IMR-90 (cell line): ENCODE measurements around the gene RERGL.

Source experiments
- BHLHE40 ChIP-seq: fragments of 150-350 bp; IDR thresholded peaks from 2 replicates; pipeline ENCODE4 v1.6.1; 2016; ENCODE audit warnings: mild to moderate bottlenecking, low read depth, low read length
- NFE2L2 ChIP-seq: fragments of 150-350 bp; IDR thresholded peaks from 2 replicates; pipeline ENCODE4 v1.6.1; 2016; ENCODE audit warnings: low read depth, mild to moderate bottlenecking, low read length
- POLR2A ChIP-seq: IDR thresholded peaks from 2 replicates; pipeline ENCODE4 v1.6.1; 2012; ENCODE audit warnings: mild to moderate bottlenecking, low read depth, low read length
- RAD21 ChIP-seq: IDR thresholded peaks from 2 replicates; pipeline ENCODE4 v1.6.1; 2012; ENCODE audit warnings: low read length, improper control_type of control experiment
- RFX5 ChIP-seq: IDR thresholded peaks from 2 replicates; pipeline ENCODE4 v1.8.0; 2012; ENCODE audit warnings: low read depth, mild to moderate bottlenecking, low read length, moderate library complexity
- SMC3 ChIP-seq: fragments of 150-350 bp; IDR thresholded peaks from 2 replicates; pipeline ENCODE4 v1.6.1; 2016; ENCODE audit warnings: low read depth, mild to moderate bottlenecking, antibody characterized with exemption, low read length, moderate library complexity
- TF ChIP-seq, protein P1 (sequence below): conservative IDR thresholded peaks from 2 replicates; pipeline ENCODE4 v1.5.1; 2012; ENCODE audit warnings: mild to moderate bottlenecking, low read depth, low read length, improper control_type of control experiment
- TF ChIP-seq, protein P2 (sequence below): fragments of 150-350 bp; IDR thresholded peaks from 2 replicates; pipeline ENCODE4 v1.6.1; 2016; ENCODE audit warnings: low read depth, mild to moderate bottlenecking, low read length, moderate library complexity, borderline replicate concordance
- TF ChIP-seq, protein P3 (sequence below): fragments of 150-350 bp; IDR thresholded peaks from 2 replicates; pipeline ENCODE4 v1.6.1; 2017; ENCODE audit warnings: mild to moderate bottlenecking, antibody characterized with exemption, low read length, low read depth

DNA sequence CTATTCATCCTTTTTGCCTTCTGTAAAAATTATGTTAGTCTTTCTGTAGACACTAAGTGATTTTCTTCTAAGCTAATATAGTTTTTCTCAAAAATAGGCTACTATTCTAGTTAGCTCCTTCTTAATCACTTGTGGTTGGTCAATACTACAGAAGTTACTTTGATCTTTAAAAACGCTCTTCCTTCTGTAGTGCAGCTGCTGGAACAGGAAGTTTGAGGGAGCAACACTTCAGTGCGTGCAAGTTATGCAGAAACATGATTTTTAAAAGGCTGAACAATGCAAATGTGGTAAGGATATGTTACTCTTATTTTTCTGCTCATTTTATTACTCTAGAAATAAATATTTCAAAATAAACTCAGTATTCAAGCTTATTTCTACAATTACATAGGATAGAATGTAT lies 11.1 kb upstream of the RERGL start:
- TF ChIP-seq POLR2A (no peak), RFX5 (no peak), RAD21 (no peak), SMC3 (no peak), NFE2L2 (no peak), BHLHE40 (no peak)
- TF ChIP-seq, protein P1, sequence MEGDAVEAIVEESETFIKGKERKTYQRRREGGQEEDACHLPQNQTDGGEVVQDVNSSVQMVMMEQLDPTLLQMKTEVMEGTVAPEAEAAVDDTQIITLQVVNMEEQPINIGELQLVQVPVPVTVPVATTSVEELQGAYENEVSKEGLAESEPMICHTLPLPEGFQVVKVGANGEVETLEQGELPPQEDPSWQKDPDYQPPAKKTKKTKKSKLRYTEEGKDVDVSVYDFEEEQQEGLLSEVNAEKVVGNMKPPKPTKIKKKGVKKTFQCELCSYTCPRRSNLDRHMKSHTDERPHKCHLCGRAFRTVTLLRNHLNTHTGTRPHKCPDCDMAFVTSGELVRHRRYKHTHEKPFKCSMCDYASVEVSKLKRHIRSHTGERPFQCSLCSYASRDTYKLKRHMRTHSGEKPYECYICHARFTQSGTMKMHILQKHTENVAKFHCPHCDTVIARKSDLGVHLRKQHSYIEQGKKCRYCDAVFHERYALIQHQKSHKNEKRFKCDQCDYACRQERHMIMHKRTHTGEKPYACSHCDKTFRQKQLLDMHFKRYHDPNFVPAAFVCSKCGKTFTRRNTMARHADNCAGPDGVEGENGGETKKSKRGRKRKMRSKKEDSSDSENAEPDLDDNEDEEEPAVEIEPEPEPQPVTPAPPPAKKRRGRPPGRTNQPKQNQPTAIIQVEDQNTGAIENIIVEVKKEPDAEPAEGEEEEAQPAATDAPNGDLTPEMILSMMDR: no peak
- TF ChIP-seq, protein P2, sequence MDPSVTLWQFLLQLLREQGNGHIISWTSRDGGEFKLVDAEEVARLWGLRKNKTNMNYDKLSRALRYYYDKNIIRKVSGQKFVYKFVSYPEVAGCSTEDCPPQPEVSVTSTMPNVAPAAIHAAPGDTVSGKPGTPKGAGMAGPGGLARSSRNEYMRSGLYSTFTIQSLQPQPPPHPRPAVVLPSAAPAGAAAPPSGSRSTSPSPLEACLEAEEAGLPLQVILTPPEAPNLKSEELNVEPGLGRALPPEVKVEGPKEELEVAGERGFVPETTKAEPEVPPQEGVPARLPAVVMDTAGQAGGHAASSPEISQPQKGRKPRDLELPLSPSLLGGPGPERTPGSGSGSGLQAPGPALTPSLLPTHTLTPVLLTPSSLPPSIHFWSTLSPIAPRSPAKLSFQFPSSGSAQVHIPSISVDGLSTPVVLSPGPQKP: no peak
- TF ChIP-seq, protein P3, sequence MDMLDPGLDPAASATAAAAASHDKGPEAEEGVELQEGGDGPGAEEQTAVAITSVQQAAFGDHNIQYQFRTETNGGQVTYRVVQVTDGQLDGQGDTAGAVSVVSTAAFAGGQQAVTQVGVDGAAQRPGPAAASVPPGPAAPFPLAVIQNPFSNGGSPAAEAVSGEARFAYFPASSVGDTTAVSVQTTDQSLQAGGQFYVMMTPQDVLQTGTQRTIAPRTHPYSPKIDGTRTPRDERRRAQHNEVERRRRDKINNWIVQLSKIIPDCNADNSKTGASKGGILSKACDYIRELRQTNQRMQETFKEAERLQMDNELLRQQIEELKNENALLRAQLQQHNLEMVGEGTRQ: no peak
